ENCODE data around the gene TNXB. TPM values are rescaled to one million over a fixed set of nuclear protein-coding genes. Genes with fewer than 3 reads are reported as not detected.
A peak's percentile ranks its signal among the peaks of the same experiment; 100 is the strongest.

Gene TNXB, protein sequence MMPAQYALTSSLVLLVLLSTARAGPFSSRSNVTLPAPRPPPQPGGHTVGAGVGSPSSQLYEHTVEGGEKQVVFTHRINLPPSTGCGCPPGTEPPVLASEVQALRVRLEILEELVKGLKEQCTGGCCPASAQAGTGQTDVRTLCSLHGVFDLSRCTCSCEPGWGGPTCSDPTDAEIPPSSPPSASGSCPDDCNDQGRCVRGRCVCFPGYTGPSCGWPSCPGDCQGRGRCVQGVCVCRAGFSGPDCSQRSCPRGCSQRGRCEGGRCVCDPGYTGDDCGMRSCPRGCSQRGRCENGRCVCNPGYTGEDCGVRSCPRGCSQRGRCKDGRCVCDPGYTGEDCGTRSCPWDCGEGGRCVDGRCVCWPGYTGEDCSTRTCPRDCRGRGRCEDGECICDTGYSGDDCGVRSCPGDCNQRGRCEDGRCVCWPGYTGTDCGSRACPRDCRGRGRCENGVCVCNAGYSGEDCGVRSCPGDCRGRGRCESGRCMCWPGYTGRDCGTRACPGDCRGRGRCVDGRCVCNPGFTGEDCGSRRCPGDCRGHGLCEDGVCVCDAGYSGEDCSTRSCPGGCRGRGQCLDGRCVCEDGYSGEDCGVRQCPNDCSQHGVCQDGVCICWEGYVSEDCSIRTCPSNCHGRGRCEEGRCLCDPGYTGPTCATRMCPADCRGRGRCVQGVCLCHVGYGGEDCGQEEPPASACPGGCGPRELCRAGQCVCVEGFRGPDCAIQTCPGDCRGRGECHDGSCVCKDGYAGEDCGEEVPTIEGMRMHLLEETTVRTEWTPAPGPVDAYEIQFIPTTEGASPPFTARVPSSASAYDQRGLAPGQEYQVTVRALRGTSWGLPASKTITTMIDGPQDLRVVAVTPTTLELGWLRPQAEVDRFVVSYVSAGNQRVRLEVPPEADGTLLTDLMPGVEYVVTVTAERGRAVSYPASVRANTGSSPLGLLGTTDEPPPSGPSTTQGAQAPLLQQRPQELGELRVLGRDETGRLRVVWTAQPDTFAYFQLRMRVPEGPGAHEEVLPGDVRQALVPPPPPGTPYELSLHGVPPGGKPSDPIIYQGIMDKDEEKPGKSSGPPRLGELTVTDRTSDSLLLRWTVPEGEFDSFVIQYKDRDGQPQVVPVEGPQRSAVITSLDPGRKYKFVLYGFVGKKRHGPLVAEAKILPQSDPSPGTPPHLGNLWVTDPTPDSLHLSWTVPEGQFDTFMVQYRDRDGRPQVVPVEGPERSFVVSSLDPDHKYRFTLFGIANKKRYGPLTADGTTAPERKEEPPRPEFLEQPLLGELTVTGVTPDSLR (N-terminal part only)
- 45.0 and 45.7 TPM in 2 replicates for total RNA-seq (2014; rRNA removed; shearing (Covaris generic))

GRCh38 chr6:32109114-32109764 lies at the start of gene TNXB:
Gene TNXB, minus strand, starts transcription at chr6:32109338. Its CDS starts 11,140 bp downstream, at chr6:32098198.
- DNase-seq (ENCODE audit: low spot score), result no peak

DNA sequence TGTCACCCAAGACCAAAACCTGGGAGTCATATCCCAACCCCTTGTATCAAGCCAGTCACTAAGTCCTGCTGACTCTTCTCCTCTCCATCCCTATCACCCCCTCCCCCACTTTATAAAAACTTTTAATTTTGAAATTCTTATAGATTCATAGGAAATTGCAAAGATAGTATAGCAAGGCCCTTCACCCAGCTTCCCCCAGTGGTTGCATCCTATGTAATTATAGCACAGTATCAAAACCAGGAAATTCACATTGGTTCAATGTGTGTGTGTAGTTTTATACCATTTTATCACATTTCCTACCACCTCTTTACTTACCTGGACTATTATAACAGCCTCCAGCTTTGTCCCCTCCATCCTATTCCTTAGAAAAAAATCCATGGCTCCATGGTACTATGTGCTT lies 48.9 kb upstream of the TNXB start:
- no peak for DNase-seq (ENCODE audit: low spot score)

- no peak for DNase-seq (ENCODE audit: low spot score)
These were observed 47.8 kb upstream of the TNXB start for GRCh38 chr6:32156891-32157290.

GRCh38 chr6:32154514-32155161 lies 45.5 kb upstream of the TNXB start:
- peak; percentile 58 for DNase-seq (ENCODE audit: low spot score)

DNA sequence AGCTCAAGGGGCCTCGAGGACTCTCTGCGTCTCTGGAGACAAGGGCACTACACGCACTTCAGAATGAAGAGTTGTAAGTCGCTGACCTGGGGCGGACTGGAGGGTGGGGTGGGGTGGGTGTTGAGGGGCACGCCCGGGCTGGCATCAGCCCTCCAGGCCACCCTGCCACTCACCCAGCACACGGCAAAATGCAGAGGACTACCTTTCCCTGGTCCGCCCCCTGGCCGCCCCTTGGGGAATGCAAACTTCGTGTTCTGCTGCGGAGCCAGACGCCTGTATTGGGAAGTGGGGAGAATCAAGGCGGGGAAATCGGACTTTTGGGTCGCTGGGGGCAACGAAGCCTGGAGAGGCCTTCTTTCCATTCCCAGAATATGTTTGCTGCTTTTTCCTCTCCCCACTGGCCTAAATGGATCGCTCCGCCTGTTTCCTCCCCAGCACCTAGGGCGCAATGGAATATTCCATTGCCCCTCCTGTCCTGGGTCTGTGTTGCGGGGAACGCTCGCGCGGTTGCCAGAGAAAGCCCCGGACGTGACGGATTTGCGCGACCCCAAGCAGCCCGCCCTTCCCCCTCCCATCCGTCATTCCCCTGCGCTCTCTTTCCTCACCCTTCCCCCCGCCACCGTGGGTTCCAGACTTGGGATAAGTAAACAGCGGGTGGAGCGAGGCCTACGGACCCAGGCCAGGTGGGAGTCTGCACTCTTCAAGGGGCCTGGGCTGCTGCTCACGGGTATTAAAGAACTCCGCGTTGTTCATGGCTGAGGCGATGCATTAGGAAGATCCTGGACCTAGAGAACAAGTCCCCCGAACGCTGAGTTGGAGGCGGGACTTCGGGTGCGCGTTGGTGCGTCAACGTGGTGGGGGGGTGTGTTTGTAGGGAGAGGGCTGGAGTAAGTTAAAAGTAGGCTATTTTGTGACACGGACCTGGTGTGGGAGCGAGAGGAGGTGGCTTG lies 44.7 kb upstream of the TNXB start, which contains the start of gene PPT2:
Gene PPT2, plus strand, starts transcription at position 578 of the 950 bp plus-strand sequence. CDS start 454 bp downstream, outside the sequence.
- peak; percentile 69 for DNase-seq (ENCODE audit: low spot score)

DNA sequence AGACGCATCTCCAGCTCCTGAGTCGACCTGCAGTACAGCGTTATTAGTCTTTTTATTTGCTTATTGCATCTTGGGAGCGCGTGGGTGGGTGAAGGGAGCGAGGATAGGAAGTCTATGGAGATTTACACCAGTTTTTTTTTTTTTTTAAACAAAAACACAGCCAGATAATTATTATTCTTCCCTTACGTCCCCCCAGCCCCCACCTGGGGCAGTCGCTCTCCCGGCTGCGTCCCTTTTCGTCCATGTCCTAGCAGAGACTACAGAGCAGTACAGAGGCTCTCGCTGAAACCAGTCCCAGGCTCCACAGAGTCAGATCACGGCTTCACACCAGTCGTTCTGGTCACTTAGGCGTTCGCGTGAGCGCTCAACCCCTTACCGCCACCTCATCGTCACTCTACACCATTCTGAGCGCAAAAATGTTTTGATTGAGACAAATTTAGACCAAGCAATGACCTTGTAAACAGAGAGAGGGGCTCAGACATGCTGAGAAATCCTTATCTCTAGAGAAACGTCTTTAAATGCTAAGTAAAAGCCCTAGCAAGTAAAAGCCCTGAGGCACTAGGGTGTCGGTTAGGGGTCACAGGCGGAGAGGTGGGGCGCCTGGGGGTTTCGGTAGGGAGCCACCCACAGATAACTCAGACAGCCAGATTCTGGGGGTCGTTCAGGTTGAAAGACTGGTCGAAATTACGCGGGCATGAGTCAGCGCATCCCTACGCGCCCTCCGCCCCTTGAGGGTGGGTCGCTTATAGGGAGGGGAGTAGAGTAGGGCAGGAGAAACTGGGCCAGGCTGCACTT lies 43.8 kb upstream of the TNXB start:
- DNase-seq (ENCODE audit: low spot score), result no peak

DNA sequence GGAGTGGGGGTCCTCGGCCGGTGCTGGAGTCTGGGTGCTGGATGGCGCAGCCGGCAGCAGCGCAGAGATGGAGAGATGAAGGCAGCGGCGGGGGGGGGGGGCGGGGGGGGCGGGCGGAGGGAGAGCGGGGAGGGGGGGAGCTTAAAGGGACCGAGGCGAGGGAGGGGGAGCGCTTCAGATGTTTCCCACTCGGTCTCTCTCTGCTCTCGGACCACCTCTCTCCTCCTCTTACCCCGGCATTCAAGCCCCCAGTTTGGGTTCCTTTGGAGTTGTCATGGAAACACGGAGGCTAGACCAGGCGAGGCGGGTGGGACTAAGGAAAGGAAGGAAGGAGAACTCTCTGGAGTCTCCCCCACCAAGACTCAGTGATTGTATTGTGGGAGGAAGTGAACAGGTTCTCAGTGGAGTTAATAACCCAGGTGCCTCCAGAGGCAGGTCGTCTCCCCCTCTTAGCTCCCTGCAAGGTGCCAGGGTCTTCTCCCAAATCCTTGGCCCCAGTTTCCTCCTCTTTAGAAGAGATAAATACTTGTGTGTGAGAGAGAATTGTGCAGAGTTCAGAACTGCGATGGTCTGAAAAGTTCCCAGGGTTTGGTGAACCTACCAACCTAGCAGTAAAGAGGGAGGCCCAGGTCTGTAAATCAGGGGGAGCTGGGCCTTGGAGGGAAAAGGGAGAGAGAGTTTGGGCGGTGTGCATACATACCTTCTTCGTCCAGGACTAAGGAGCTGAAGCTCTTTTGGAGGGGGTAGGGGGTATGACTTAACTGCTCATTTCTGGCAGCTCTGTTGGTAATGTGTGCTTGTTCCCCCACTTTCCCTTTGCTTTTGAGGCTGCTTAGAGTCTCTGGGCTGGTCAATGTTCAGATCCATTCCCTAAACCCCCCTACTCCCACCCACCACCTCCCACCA lies 43.0 kb upstream of the TNXB start, which contains the start of gene PRRT1:
Gene PRRT1, minus strand, starts transcription at position 77 of the 906 bp plus-strand sequence. CDS start 112 bp downstream, outside the sequence.
- DNase-seq (ENCODE audit: low spot score), result no peak

DNA sequence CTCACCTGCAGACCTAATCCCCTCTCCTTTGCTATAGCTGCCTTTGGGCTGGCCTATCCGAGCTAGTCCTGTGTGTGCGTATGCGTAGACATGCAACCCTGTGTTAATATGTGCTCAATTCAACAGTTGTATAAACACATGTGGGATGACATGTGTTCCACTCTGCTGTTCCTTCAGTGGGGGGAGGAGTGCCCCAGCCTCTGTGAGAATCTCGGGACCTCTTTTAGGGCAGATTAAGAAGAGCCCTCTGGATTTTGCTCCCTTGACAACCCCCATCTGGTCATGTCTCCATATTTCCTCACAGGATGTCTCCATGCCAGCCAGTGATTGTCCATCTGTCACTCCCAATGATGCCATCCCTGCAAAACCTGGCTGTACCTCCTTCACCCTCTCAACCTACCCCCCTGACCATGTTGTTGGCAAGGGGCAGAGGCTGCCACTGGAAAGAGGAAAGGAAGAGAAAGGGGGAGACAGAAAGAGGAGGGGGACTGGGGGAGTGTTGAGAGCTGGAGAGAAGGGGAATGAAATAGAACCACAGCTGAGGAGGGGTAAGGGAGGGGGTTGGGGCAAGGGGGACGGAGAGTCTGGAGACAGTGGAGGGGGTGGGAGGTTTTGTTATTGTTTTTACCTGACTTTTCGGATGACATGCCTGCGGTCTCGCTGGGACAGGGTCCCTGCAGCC lies 42.2 kb upstream of the TNXB start:
- no peak for DNase-seq (ENCODE audit: low spot score)

DNA sequence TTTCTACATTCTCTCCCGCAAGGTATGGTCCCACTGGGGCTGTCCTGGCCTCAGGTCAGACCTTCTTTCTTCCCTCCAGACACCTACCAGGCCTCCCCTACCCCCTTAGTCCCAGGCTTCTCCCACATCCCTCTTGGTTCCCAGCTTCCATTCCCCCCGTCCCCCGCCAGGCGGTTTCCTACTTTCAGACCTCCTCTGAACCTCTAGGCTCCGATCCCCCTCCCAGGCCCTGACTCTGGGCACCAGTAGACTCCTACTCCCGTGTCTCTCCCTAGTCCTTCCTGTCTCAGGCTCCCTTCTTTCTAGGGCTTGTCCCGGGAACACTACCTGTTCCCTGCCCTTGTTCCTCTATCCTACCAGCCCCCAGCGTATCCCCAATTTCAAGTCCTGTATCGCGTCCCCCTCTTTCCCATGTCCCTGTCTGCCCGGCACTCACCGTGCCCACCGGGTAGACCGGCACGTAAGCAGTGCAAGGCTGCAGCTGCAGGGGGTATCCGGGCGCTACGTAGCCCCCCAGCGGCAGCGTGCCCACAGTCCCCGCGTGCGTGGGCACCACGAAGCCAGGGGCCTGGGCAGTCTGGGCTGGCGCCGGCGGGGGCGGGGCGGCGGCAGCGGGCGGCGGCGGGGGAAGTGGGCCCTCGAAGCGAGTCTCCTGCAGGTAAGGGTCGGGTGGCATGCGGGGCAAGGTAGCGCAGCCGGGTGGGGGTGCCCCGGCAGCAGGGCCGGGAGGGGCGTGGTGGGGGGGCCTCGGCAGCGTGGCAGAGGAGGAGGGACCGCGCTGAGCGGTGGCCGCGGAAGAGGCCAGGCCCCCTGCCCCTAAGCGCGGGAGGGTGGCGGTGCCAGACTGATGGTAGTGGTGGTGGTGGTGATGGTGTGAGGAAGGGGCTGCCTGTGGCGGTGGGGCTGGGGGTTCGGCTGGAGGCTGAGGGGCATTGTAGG lies 41.1 kb upstream of the TNXB start:
- no peak for DNase-seq (ENCODE audit: low spot score)

DNA sequence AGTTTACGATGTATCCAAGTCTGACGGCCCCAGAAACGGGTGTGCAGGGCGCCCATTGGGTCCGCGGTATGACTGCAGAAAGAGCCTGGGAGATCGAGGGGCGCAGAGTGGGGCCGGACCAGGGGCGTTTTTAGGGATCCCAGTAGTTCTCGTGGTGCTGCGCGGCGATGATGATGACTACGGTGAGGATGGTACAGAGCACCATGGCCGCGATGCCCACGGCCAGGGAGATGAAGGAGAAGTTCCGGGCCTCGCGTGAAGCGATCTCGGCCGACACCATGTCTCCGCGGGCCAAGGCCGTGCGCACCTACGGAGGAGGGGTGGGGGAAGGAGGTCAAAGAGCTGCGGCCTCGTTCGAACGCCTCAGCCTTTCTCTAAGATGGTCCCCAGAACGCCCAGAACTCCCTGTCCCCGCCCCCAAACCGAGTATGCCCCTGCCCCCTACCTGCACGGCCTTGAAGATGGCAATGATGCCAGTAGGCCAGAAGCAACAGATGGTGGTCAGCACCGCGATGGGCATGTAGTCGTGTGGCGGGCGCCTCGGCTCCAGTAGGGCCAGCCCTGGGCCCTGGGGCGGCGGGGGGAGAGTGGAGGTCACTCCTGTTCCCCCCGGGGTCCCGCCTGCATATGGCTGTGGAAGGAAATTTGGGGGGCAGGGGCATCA lies 40.1 kb upstream of the TNXB start:
- DNase-seq (ENCODE audit: low spot score), result no peak

DNA sequence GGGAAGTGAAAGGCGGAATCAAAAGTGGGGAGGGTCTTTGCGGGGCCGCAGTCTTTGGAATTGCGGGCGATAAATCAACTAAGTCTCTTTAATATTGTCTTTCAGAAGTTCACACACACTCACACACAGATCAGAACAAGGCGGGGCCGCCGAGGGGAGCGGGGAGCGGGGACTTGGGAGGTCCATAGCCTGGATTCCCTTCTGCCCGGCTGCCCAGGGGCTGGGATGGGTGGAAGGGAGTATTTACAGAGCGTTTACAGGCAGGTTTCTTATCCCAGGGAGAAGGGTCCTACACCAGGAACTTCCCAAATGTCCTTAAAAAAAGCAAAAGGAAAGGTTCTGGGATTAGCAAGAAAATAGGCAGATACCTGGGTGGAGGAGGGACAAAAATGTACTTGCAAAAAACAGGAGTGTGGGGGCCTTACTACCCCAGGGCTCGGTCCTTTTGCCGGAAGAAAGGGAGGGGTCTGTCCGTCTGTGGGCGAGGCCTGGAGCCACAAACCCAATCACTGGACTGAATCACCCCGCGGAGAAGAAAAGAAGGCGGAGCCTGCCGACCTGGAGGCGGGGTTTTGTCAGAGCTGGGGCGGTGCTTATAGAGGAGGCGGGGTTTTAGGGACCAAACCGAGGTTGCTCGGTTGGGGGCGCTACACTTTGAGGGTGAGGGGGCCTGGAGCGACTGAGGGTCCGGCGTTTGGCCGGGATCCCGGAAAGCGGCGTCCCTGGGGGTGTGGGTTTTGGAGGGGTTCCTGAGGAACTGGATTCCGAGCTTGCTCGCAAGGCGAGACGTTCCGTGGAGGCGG lies 39.4 kb upstream of the TNXB start:
- DNase-seq (ENCODE audit: low spot score), result no peak

DNA sequence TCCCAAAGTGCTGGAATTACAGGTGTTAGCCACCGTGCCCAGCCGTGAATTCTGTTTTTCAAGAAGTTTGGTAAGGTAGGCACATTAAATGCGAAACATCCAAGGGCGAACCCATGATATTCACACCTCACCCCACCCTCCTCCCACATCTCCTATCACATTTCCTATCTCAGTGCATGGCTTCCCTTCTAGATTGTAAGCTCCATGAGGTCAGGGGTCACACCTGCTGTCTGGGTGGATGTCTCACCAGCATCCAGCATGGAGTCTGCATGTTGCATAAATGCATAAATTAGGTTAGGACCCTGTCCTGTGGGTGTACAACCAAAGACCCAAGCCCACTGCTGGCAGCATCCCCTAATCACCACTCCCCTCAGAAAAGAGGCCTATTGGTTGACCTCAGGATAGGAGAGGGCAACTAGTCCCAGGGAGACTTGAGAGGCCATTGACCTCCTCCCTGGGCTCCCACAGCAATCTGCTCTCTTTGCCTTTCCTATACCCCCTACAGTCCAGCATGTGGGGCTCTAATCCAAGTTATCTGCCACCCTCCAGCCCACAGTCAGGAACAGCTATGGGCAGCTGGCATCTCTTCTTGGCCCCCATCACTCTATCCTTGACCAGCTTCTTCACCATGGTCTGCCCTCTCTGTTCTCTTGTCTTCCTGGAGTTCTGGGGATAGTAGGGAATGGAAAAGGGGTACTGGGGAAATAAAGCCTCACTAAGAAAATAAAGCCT lies 38.4 kb upstream of the TNXB start:
- no peak for DNase-seq (ENCODE audit: low spot score)

DNA sequence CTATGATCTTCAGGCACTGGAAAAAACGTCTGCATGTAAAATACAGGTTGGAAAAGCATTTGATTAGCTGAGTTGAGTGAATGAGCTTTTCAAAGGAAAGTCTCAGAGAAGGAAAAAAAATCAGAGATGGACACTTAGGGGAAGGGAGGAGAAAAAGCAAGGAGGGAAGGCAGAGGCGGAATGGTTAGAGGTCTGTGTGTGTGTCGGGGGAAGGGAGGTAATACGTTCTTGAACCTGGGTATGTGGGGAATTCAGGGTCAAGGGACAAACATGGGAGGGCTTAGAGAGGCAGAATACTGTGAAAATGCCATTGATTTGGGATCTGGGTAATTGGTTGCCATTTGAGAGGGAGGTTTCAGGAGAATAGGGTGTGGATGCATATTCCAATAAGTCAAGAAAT lies 37.5 kb upstream of the TNXB start:
- no peak for DNase-seq (ENCODE audit: low spot score)

DNA sequence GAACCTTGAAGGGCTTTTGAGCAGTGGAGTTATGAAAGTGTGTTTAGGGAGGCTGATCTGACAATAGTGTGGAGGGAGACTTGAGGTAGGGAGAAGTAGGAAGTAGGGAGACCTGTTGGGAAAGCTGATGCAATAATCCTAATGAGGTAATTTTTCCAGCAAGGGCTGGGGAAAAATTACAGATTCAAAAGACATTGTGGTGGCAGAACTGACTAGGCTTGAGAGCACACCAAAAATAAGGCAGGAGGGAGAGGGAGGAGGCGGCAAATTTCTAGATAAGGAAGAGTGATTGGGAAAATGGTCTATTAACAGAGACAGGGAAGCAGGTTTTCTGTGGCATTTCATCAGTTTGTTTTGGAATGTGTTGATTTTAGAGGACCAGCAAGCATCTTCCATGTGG lies 37.1 kb upstream of the TNXB start:
- DNase-seq (ENCODE audit: low spot score), result no peak
